Fibroblast of lung (primary cell): ENCODE results near the gene PDE1A. TPM values are rescaled to one million over a fixed set of nuclear protein-coding genes. Genes with fewer than 3 reads are reported as not detected.

Experiments
- DNase-seq, 2 donors: peaks; one replicate each; pipeline versions ENCODE4 v3.0.0 to v3.0.0-alpha.2; 2010; ENCODE audit warnings: low read depth in 2 of 2
- H2AFZ ChIP-seq: 2 replicates; pipeline ENCODE4 v1.5.1; 2012; ENCODE audit warnings: low read length, control low read depth, inconsistent platforms
- H3K27ac ChIP-seq: 2 replicates; pipeline ENCODE4 v1.5.1; 2011; ENCODE audit warnings: low read length, control low read depth; ENCODE audit not compliant: insufficient read depth
- H3K27me3 ChIP-seq: 2 replicates; pipeline ENCODE4 v1.5.1; 2011; ENCODE audit warnings: mild to moderate bottlenecking, low read length; ENCODE audit not compliant: control insufficient read depth, insufficient read depth
- H3K36me3 ChIP-seq: 2 replicates; pipeline ENCODE4 v1.5.1; 2011; ENCODE audit warnings: low read length; ENCODE audit not compliant: control insufficient read depth, insufficient read depth
- H3K4me1 ChIP-seq: 2 replicates; pipeline ENCODE4 v1.5.1; 2011; ENCODE audit warnings: low read length; ENCODE audit not compliant: control insufficient read depth, insufficient read depth; ENCODE audit errors: extremely low read depth
- H3K4me2 ChIP-seq: 2 replicates; pipeline ENCODE4 v1.5.1; 2011; ENCODE audit warnings: low read length, control low read depth; ENCODE audit not compliant: insufficient read depth; ENCODE audit errors: extremely low read depth
- H3K4me3 ChIP-seq, 4 experiments: fragments of 200-600 bp in 1 of 4; sonication (generic) in 1 of 4; replicated peaks in 1 of 4; 2 replicates each; pipeline ENCODE4 v1.5.1; 2011 to 2016; ENCODE audit warnings: low read length in 4 of 4, low read depth in 3 of 4, mild to moderate bottlenecking in 3 of 4, control low read depth in 2 of 4, inconsistent platforms in 1 of 4, mixed read lengths in 1 of 4; ENCODE audit not compliant: insufficient read depth in 1 of 4; ENCODE audit errors: control extremely low read depth in 1 of 4
- H3K79me2 ChIP-seq: 2 replicates; pipeline ENCODE4 v1.5.1; 2012; ENCODE audit warnings: mild to moderate bottlenecking, low read length, inconsistent platforms; ENCODE audit not compliant: control insufficient read depth, insufficient read depth
- H3K9ac ChIP-seq: 2 replicates; pipeline ENCODE4 v1.5.1; 2011; ENCODE audit warnings: mild to moderate bottlenecking, low read length, control low read depth; ENCODE audit not compliant: insufficient read depth
- H3K9me3 ChIP-seq: 2 replicates; pipeline ENCODE4 v1.5.1; 2012; ENCODE audit warnings: low read depth, low read length; ENCODE audit not compliant: control insufficient read depth, insufficient read depth
- H4K20me1 ChIP-seq: 2 replicates; pipeline ENCODE4 v1.5.1; 2011; ENCODE audit warnings: low read length; ENCODE audit not compliant: control insufficient read depth, insufficient read depth; ENCODE audit errors: extremely low read depth
- CTCF ChIP-seq, 2 donors: IDR thresholded peaks in 1 of 2; conservative IDR thresholded peaks in 1 of 2; 1 replicate in 1 of 2; 2 replicates in 1 of 2; pipeline ENCODE4 v1.5.1; 2011 to 2012; ENCODE audit warnings: low read length in 2 of 2, control low read depth in 1 of 2, inconsistent platforms in 1 of 2, low read depth in 1 of 2, mild to moderate bottlenecking in 1 of 2
- EZH2 ChIP-seq: IDR thresholded peaks from 2 replicates; pipeline ENCODE4 v1.5.1; 2012; ENCODE audit warnings: low read length, control low read depth, mild to moderate bottlenecking; ENCODE audit errors: missing control alignments
- polyA plus RNA-seq, 2 donors: library from polyadenylated mRNA; depleted of rRNA in 1 of 2; stranded (reverse) in 1 of 2; unstranded in 1 of 2; fragments of >200 nt; gene quantifications; 2 replicates each; pipeline ENCODE4 v1.2.1, GENCODE V29; 2011 to 2012; ENCODE audit warnings: missing spikeins in 1 of 2
- total RNA-seq: library from RNA; depleted of rRNA; stranded (reverse); fragments of >200 nt; gene quantifications from 2 replicates; pipeline ENCODE4 v1.2.1, GENCODE V29; 2014

Gene PDE1A
- total and polyA plus RNA-seq, 2 donors (not counting 1 experiment from before 2014, with no cell fraction given) = 4.0 to 7.1 TPM

DNA sequence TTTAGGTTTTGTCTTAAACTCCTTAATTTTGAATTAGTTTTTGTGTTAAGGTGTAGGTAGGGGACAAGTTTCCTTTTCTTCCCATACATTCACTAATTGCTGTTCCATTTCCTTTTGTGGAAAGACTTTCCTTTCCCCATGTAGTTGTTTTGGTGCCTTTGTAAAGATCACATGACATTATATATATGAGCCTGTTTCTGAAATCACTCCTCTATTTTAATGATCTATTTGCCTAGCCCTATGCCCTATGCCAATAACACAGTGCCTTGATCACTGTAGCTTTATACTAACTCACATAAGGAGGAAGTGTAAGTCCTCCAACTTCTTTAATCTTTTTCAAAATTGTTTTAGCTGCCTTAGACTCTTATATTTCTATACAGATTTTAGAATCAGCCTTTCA is 229.3 kb downstream of the PDE1A start:
- Histone ChIP-seq H3K4me3 (no peak overlapping the region), H3K9ac (no peak overlapping the region), H3K79me2 (no peaks in the 10 kb centered on the region), H4K20me1 (no peaks in the 10 kb centered on the region), H3K27me3 (no peaks in the 10 kb centered on the region), H3K9me3 (no peaks in the 10 kb centered on the region), H2AFZ (no peak overlapping the region), H3K36me3 (no peaks in the 10 kb centered on the region), H3K4me2 (no peak overlapping the region), H3K27ac (no peak overlapping the region), H3K4me1 (no peaks in the 10 kb centered on the region)
- no peak for TF ChIP-seq CTCF (conservative IDR thresholded peaks at IDR 0.05 in 1 of 2, IDR thresholded peaks at IDR 0.05 in 1 of 2; ENCODE audit: low read depth in 1 of 2, low read length in 2 of 2)
- no peak for TF ChIP-seq EZH2
- DNase-seq = no peak

- no peaks in the 10 kb centered on the region for H3K27me3 ChIP-seq
- no peak for TF ChIP-seq CTCF (conservative IDR thresholded peaks at IDR 0.05 in 1 of 2, IDR thresholded peaks at IDR 0.05 in 1 of 2; ENCODE audit: low read depth in 1 of 2, low read length in 2 of 2)
Measured at GRCh38 chr2:182193291-182193690, 233.5 kb downstream of the PDE1A start.

GRCh38 chr2:182191061-182191460 is 235.8 kb downstream of the PDE1A start:
- no peaks in the 10 kb centered on the region for H3K4me1 ChIP-seq
- TF ChIP-seq CTCF (conservative IDR thresholded peaks at IDR 0.05 in 1 of 2, IDR thresholded peaks at IDR 0.05 in 1 of 2; ENCODE audit: low read depth in 1 of 2, low read length in 2 of 2) = no peak
- no peak for TF ChIP-seq EZH2
- H2AFZ ChIP-seq = no peak overlapping the region
- no peaks in the 10 kb centered on the region for H3K9me3 ChIP-seq
- H3K4me3 ChIP-seq = no peak overlapping the region
- no peak overlapping the region for H3K4me2 ChIP-seq
- no peak for DNase-seq
- H3K9ac ChIP-seq = no peak overlapping the region
- no peak overlapping the region for H3K27ac ChIP-seq
- no peaks in the 10 kb centered on the region for H4K20me1 ChIP-seq
- no peaks in the 10 kb centered on the region for H3K36me3 ChIP-seq
- H3K27me3 ChIP-seq = no peaks in the 10 kb centered on the region
- no peaks in the 10 kb centered on the region for H3K79me2 ChIP-seq

More at GRCh38 chr2:182193291-182193690, 233.5 kb downstream of the PDE1A start:
- Histone ChIP-seq H3K27ac (no peak overlapping the region), H3K4me2 (no peak overlapping the region), H3K4me3 (no peak overlapping the region), H3K79me2 (no peaks in the 10 kb centered on the region), H3K36me3 (no peaks in the 10 kb centered on the region), H2AFZ (no peak overlapping the region), H3K4me1 (no peaks in the 10 kb centered on the region), H3K9ac (no peak overlapping the region), H3K9me3 (no peaks in the 10 kb centered on the region), H4K20me1 (no peaks in the 10 kb centered on the region)
- DNase-seq = no peak
